Neural crest cell (in vitro differentiated cells): ENCODE measurements around the gene BEST1. TPM values are rescaled to one million over a fixed set of nuclear protein-coding genes. Genes with fewer than 3 reads are reported as not detected.

Experiments used
- DNase-seq: peaks from one replicate; pipeline ENCODE4 v3.0.0; 2021; ENCODE audit warnings: low read depth, mixed read lengths, low spot score
- H3K27ac Mint-ChIP-seq: one replicate; pipeline ENCODE4 v1.8.0; 2021; ENCODE audit warnings: mild to moderate bottlenecking, mixed read lengths; ENCODE audit not compliant: unreplicated experiment
- H3K27me3 Mint-ChIP-seq: 2 replicates; pipeline ENCODE4 v1.8.0; 2021; ENCODE audit warnings: low read depth, mild to moderate bottlenecking, mixed read lengths
- H3K36me3 Mint-ChIP-seq: 2 replicates; pipeline ENCODE4 v1.8.0; 2021; ENCODE audit warnings: low read depth, mild to moderate bottlenecking, mixed read lengths
- H3K4me1 Mint-ChIP-seq: 2 replicates; pipeline ENCODE4 v1.8.0; 2021; ENCODE audit warnings: mixed read lengths
- H3K4me3 Mint-ChIP-seq: one replicate; pipeline ENCODE4 v1.8.0; 2021; ENCODE audit warnings: mild to moderate bottlenecking, mixed read lengths
- H3K9me3 Mint-ChIP-seq: 2 replicates; pipeline ENCODE4 v1.8.0; 2021; ENCODE audit warnings: mixed read lengths
- total RNA-seq: library from RNA; stranded (reverse); gene quantifications from 2 replicates; pipeline ENCODE4 v1.2.1, GENCODE V29; 2021
- TF ChIP-seq, protein P1 (sequence below): fragments of 200-600 bp; sonication (generic); conservative IDR thresholded peaks from 2 replicates; pipeline ENCODE4 v1.5.0; 2021; ENCODE audit warnings: antibody characterized with exemption, mild to moderate bottlenecking

BEST1 gene
- total RNA-seq, 1 donor from 2014 or later: 0.96 TPM

DNA sequence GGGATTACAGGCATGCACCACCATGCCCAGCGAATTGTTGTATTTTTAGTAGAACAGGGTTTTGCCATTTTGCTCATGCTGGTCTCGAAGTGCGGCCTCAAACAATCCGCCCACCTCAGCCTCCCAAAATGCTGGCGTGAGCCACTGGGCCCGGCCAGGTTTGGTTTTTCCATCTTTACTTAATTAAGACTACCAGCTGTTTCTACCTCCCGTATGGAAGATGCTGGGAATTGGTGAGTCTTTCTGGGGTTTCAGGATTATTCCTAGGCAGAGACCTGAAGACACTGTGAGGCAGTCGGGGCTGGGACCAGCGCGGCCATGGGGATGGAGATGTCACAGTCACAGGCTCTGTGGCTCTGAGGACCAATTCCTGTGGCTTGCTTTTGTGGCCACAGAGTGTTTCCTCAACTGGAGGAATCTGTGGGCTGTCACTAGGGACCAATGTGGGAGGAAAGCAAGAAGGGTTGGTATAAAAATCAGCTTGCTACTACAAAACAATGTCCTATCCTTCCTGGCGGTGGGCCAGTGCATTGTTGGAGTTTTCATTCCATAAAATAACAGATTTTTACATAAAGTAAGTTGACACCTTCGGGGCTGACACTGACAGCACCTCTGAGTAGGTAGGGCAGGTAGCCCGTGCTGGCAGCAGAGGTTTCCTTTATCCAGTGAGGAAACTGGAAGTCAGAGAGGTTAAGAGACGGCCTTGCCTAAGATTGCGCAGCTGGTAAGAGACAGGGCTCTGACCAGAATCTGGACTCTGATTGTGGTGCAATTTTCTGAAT, 25.7 kb downstream of the BEST1 start:
- Mint-ChIP-seq H3K9me3 (no peaks in the 10 kb centered on the region), H3K4me3 (no peak overlapping the region), H3K36me3 (no peaks in the 10 kb centered on the region), H3K27ac (peak overlapping the region; percentile 16), H3K4me1 (peaks cover 31% of the 10 kb centered on the region), H3K27me3 (no peaks in the 10 kb centered on the region)
- TF ChIP-seq, protein P1, sequence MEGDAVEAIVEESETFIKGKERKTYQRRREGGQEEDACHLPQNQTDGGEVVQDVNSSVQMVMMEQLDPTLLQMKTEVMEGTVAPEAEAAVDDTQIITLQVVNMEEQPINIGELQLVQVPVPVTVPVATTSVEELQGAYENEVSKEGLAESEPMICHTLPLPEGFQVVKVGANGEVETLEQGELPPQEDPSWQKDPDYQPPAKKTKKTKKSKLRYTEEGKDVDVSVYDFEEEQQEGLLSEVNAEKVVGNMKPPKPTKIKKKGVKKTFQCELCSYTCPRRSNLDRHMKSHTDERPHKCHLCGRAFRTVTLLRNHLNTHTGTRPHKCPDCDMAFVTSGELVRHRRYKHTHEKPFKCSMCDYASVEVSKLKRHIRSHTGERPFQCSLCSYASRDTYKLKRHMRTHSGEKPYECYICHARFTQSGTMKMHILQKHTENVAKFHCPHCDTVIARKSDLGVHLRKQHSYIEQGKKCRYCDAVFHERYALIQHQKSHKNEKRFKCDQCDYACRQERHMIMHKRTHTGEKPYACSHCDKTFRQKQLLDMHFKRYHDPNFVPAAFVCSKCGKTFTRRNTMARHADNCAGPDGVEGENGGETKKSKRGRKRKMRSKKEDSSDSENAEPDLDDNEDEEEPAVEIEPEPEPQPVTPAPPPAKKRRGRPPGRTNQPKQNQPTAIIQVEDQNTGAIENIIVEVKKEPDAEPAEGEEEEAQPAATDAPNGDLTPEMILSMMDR: no peak
- DNase-seq: no peak

DNA sequence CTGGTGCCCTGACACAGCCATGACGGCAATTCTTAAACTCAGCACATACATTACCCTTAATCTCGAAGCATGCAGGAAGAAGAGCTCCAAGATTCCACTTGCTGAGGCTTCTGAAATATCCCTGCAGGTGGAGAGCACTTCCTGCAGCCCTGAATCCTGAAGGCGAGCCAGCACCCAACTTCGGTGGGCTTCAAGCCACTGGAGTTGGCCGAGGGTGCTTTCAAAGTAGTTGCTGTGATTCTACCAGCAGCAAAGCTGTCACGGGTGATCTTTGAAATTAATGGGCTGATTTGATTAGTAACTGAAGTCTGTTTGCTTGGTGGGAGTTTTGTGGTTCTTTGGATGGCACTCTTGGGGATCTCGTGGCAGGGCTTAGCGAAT, 26.3 kb downstream of the BEST1 start:
- Mint-ChIP-seq H3K9me3 (no peaks in the 10 kb centered on the region), H3K4me1 (peaks cover 29% of the 10 kb centered on the region), H3K27me3 (no peaks in the 10 kb centered on the region), H3K27ac (peak overlapping the region; percentile 30), H3K36me3 (no peaks in the 10 kb centered on the region), H3K4me3 (peak overlapping the region; percentile 22)
- no peak for DNase-seq
- TF ChIP-seq, protein P1: no peak

DNA sequence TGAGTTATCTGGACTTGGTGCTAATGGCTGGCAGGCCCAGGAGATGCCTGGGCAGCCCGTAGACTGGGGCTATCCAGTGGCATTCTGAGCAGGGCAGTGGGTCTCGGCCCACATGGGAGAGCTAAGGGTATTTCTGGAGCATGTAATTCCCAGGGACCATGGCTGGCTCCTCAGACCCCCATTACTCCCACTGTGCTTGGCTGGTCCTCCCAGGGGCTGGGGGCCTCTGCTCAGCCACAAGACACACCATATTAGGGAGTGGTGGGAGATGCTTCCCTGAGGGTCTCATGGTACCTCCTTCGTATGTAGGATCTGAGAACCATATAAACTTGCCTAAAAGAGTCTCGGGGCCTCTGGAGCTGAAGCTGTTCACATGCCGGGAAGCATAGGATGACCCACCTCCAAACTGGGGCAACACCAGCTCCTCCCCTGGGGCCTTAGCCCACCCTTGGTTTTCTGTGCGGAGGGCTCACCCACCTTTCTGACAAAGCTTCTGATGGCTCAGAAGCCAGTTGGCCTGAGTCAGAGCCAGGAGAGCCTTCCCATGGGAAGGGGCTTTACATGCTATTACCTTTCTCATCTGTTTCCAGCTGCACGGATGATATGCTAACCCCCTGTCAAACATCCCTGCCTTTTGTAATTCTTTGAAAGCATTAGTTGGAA, 26.8 kb downstream of the BEST1 start:
- DNase-seq: no peak
- peaks cover 24% of the 10 kb centered on the region for H3K4me1 Mint-ChIP-seq
- H3K27ac Mint-ChIP-seq: peak overlapping the region; percentile 30
- H3K9me3 Mint-ChIP-seq: no peaks in the 10 kb centered on the region
- H3K27me3 Mint-ChIP-seq: no peaks in the 10 kb centered on the region
- H3K4me3 Mint-ChIP-seq: peak overlapping the region; percentile 22
- no peaks in the 10 kb centered on the region for H3K36me3 Mint-ChIP-seq
- TF ChIP-seq, protein P1: no peak

DNA sequence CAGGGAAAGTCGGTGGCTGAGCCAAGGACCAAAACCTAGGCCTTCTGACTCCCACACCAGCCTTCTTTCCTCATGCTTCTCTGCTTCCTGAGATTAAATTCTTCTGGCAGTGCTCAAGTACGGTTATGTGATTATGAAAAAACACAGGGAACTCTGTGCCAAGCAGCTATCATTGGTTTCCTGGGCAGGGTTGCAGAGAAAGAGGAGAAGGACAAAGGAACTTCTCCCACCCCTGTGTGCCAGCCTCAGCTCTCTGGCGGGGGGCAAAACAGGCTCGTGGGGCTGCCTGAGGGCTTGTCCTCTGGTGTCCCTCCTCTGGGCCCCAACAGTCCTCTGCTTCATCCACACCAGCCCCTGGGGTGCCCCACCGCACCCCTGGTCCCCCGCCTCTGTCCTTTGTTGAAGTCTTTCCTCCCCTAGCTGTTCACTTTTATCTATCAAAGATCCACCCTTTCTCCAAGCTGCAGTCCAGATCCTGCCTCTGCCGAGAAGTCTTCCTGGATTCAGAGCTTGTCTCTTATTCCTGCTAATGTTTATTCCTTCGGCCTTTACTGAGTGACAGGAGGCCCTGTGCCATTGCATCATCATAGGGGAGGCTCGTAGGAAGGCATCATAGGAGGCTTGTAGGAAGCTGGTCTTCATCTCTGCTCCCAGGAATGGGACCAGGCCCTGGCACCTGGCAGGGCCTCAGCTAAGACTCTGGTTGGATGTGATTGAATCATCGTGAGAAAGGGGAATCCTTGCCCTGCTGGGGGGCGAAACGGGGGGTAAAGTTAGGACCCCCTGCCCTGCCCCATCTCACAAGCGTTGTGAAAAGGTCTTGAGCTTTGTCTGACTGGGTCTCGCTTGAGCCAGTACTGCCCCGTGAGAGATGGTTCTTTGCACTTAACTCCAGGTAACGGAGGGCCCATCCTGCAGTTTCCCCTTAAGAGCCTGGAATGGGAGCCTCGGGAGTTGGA, 28.8 kb downstream of the BEST1 start:
- peak overlapping the region; percentile 65 for H3K27ac Mint-ChIP-seq
- peaks cover 9% of the 10 kb centered on the region for H3K4me1 Mint-ChIP-seq
- TF ChIP-seq, protein P1: no peak
- DNase-seq: no peak
- H3K4me3 Mint-ChIP-seq: no peak overlapping the region
- no peaks in the 10 kb centered on the region for H3K27me3 Mint-ChIP-seq
- no peaks in the 10 kb centered on the region for H3K9me3 Mint-ChIP-seq
- no peaks in the 10 kb centered on the region for H3K36me3 Mint-ChIP-seq

DNA sequence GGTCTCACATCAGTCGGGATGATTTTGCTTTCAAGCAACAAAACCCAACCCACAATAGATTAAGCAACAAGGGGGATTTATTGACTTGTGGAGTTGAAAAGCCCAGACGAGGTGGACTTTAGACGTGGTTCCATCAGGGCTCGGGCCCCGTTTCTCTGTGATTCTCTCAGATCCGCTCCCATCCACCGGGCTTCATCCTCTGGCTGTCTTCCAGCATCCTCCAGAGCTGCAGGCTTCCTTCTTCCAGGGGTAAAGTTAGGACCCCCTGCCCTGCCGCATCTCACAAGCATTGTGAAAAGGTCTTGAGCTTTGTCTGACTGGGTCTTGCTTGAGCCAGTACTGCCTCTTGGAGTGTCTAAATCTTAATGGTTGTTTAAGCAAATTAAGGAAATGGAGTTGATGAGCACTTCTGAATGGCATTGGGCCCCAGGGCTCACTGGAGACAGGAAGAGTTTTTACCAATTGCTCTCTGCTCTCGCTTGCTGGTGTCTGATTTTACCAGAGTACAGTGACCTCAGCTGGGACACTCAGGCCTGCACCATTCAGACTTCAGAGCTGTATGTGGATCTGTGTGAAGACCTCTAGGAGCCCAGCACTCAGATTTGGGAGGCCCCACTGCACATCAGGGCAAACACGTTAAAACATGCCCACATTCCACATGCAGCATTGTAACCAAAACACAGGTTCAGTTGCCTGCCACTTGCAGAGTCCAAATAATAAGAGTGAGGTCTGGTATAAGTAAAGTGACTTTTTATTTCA, 30.8 kb downstream of the BEST1 start:
- peaks cover under 1% of the 10 kb centered on the region for H3K9me3 Mint-ChIP-seq
- H3K4me3 Mint-ChIP-seq: no peak overlapping the region
- DNase-seq: no peak
- H3K36me3 Mint-ChIP-seq: peaks cover 1% of the 10 kb centered on the region
- no peak overlapping the region for H3K27ac Mint-ChIP-seq
- H3K4me1 Mint-ChIP-seq: peaks cover 4% of the 10 kb centered on the region
- H3K27me3 Mint-ChIP-seq: no peaks in the 10 kb centered on the region
- TF ChIP-seq, protein P1: no peak
